GM20000 (cell line): ENCODE measurements around the gene MYBBP1A.

Source experiments
- DNase-seq: peaks from one replicate; pipeline ENCODE4 v3.0.0; 2012; ENCODE audit warnings: low spot score
- CTCF ChIP-seq: IDR thresholded peaks from 2 replicates; pipeline ENCODE4 v1.5.1; 2012; ENCODE audit warnings: mild to moderate bottlenecking, control low read depth; ENCODE audit errors: extremely low read depth, missing control alignments

MYBBP1A gene

GRCh38 chr17:4532860-4533522 is 22.2 kb downstream of the MYBBP1A start:
- DNase-seq = no peak
- no peak for TF ChIP-seq CTCF

DNA sequence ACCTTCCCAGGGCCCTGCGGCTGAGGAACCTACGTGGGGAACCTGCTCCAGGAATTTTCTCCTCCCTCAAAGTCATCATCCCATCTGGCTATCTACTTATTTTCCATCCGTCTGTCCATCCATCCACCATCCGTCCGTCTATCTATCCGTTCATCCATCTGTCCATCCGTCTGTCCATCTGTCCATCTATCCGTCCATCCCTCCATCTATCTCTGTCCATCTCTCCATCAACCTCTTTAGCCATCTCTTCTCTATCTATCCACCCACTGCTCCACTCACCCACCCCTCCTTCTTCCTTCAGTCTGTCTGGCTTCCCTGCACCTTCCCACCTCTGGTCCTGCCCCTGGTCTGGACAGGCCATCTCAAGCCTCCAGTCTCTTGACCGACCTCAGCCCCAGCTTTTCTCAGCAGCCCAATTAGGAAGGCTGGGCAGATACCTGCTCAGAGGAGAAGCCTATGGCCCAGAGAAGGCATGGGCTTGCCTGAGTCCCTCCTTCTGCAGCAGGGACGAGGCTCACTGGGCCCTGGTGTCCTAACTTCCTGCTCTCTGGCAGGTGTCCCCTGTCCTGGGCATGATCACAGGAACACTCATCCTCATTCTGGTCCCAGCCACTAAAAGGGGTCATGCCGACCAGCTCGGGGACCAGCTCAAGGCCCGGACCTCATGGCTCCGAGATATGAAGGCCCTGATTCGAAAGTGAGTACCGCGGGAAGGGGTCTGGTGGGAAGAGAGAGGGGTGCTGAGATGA is 23.0 kb downstream of the MYBBP1A start:
- DNase-seq = no peak
- no peak for TF ChIP-seq CTCF

GRCh38 chr17:4530799-4531730 is 24.1 kb downstream of the MYBBP1A start:
- no peak for DNase-seq
- no peak for TF ChIP-seq CTCF

DNA sequence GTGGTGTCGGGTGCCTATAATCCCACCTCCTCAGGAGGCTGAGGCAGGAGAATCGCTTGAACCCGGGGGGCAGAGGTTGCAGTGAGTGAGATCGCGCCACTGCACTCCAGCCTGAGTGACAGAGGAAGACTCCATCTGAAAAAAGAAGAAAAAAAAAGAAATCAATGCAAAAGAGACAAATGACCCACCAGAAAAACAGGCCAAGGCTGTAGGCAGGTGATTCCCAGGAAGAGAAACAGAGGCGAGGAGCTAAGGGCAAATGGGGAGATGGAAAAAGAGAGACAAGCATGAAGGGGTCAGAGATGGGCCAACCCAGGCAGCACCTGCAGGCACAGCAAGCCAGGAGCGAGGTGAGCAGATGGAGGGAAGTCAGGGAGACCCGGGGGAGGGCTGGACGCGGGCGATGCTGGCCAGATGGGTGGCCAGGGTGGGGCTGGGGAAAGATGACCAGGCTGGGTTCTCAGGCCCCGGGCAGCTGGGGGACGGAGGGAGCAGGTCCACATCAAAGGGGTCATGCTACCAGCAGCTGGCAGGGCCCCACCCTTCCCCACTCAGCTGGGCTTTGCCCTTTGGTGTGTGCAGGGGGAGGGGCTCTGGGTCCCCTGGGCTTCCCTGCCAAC is 25.5 kb downstream of the MYBBP1A start:
- no peak for DNase-seq
- no peak for TF ChIP-seq CTCF

- TF ChIP-seq CTCF = no peak
- no peak for DNase-seq
These were observed 27.5 kb downstream of the MYBBP1A start for GRCh38 chr17:4527566-4528125.

DNA sequence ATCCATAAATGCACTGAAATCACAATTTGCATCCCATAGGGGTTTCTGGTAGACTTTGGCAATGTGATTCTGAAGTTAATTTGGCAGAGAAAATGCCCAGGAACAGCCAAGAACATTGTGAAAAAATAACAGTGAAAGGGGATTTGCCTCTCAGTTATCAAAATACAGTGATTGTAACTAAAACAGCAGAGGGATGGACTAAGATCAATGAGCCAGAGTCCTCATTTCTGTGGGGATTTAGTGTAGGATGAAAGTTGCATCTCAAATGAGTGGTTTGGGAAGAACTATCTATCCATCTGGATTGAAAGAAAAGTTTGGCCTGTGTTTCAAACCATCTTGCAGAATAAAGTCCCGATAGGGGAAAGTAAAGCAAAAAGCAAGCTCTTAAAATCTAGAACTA is 28.1 kb downstream of the MYBBP1A start:
- TF ChIP-seq CTCF = no peak
- DNase-seq = no peak
